GM19397 (cell line): ENCODE measurements around the gene PARD6G.

Source experiments
- ATAC-seq: cut with Tn5 transposase; IDR thresholded peaks from one replicate; pipeline ENCODE4 v1.9.1; 2021; ENCODE audit warnings: mild to moderate bottlenecking, moderate library complexity; ENCODE audit not compliant: unreplicated experiment

Gene PARD6G

GRCh38 chr18:80218341-80219227, 28.7 kb downstream of the PARD6G start:
- ATAC-seq: no peak

GRCh38 chr18:80213182-80213581, 34.1 kb downstream of the PARD6G start:
- peak; percentile 74 for ATAC-seq

GRCh38 chr18:80210312-80211083, 36.8 kb downstream of the PARD6G start:
- peak; percentile 67 for ATAC-seq

GRCh38 chr18:80208620-80209019, 38.7 kb downstream of the PARD6G start:
- no peak for ATAC-seq

- ATAC-seq: no peak
Observed at GRCh38 chr18:80205294-80205693, 42.0 kb downstream of the PARD6G start.

GRCh38 chr18:80204142-80204541, 43.2 kb downstream of the PARD6G start:
- ATAC-seq: no peak

- no peak for ATAC-seq
Observed at GRCh38 chr18:80203249-80203648, 44.1 kb downstream of the PARD6G start.

- ATAC-seq: peak; percentile 74
Observed at GRCh38 chr18:80202264-80202998, 44.9 kb downstream of the PARD6G start.

GRCh38 chr18:80201739-80202138, 45.6 kb downstream of the PARD6G start:
- peak; percentile 5 for ATAC-seq

- ATAC-seq: no peak
Observed at GRCh38 chr18:80200932-80201672, 46.2 kb downstream of the PARD6G start.

- ATAC-seq: no peak
Observed at GRCh38 chr18:80200171-80200931, 47.0 kb downstream of the PARD6G start.

GRCh38 chr18:80198994-80199748, 48.1 kb downstream of the PARD6G start:
- ATAC-seq: no peak

- no peak for ATAC-seq
Observed at GRCh38 chr18:80198391-80198790, 48.9 kb downstream of the PARD6G start.

- no peak for ATAC-seq
Observed at GRCh38 chr18:80197528-80197927, 49.8 kb downstream of the PARD6G start.

- ATAC-seq: no peak
Observed at GRCh38 chr18:80196528-80197320, 50.6 kb downstream of the PARD6G start.

- peak; percentile 59 for ATAC-seq
Observed at GRCh38 chr18:80194874-80195570, 52.3 kb downstream of the PARD6G start.

GRCh38 chr18:80193701-80194100, 53.6 kb downstream of the PARD6G start:
- ATAC-seq: no peak
